Testis (tissue), 3 donors: ENCODE data around the gene PAXX. TPM values are rescaled to one million over a fixed set of nuclear protein-coding genes. Genes with fewer than 3 reads are reported as not detected.

Source experiments
- DNase-seq: peaks from one replicate; pipeline ENCODE4 v3.0.0-alpha.2; 2019
- H3K27ac ChIP-seq, 2 donors: fragments of 200-600 bp; sonication (generic); one replicate each; pipeline ENCODE4 v1.5.1; 2019
- H3K27me3 ChIP-seq: fragments of 200-600 bp; sonication (generic); one replicate; pipeline ENCODE4 v1.5.1; 2019
- H3K36me3 ChIP-seq: fragments of 200-600 bp; sonication (generic); one replicate; pipeline ENCODE4 v1.5.1; 2017; ENCODE audit warnings: low read depth; ENCODE audit errors: missing control alignments
- H3K4me1 ChIP-seq: fragments of 200-600 bp; sonication (generic); one replicate; pipeline ENCODE4 v1.5.1; 2019
- H3K4me3 ChIP-seq, 2 donors: fragments of 200-600 bp; sonication (generic); one replicate each; pipeline ENCODE4 v1.5.1; 2017 to 2019
- H3K9me3 ChIP-seq: fragments of 200-600 bp; sonication (generic); one replicate; pipeline ENCODE4 v1.5.1; 2017
- POLR2A ChIP-seq: fragments of 450-650 bp; IDR thresholded peaks from one replicate; pipeline ENCODE4 v1.6.1; 2017; ENCODE audit warnings: antibody characterized with exemption, mild to moderate bottlenecking, moderate library complexity
- WGBS, 2 donors: methylation state at CpG; one replicate each; pipeline ENCODE4 v1.1.5; 2018; 5-methylcytosine and 5-hydroxymethylcytosine counted together
- intact Hi-C: fragments of 100-400 bp; cut with DNase I; formaldehyde crosslinking; loops from one replicate; pipeline ENCODE4 v1.15.1; 2023; ENCODE audit warnings: low total_unique reads
- polyA plus RNA-seq: library from polyadenylated mRNA; stranded (reverse); fragments of 350-450 nt; fragmentation: Illumina TruSeq; extraction: RNeasy Lipid Tissue Mini Kit (QIAGEN cat#74804); gene quantifications from one replicate; pipeline ENCODE4 v1.2.3, GENCODE V29; 2014; ENCODE audit warnings: low read depth, low replicate concordance; ENCODE audit not compliant: insufficient read depth
- total RNA-seq, 2 donors: library from RNA; depleted of rRNA; stranded (reverse); fragments of >200 nt; gene quantifications; one replicate each; pipeline ENCODE4 v1.2.3, GENCODE V29; 2016
- TF ChIP-seq, protein P1 (sequence below), 3 experiments: fragments of 450-650 bp in 2 of 3; fragments of 200-600 bp in 1 of 3; sonication (generic) in 1 of 3; IDR thresholded peaks; one replicate each; pipeline ENCODE4 v1.5.1; 2016 to 2019; ENCODE audit warnings: antibody characterized with exemption in 3 of 3, mild to moderate bottlenecking in 2 of 3, moderate library complexity in 1 of 3

PAXX gene
- total and polyA plus RNA-seq, 3 donors from 2014 or later, result 25.9 to 56.6 (median 47.8) TPM

DNA sequence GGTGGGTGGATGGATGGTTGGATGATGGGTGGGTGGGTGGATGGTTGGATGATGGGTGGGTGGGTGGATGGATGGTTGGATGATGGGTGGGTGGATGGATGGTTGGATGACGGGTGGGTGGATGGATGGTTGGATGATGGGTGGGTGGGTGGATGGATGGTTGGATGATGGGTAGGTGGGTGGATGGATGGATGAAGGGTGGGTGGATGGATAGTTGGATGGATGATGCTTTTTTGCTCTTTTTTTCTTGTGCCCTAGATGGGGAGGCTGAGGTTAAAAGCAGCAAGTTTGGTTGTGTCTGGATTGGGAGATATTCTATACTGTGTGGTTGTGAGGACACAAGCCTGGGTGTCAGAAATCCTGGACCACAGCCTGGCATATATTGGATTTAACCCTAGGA, 34.8 kb upstream of the PAXX start:
- TF ChIP-seq, protein P1, sequence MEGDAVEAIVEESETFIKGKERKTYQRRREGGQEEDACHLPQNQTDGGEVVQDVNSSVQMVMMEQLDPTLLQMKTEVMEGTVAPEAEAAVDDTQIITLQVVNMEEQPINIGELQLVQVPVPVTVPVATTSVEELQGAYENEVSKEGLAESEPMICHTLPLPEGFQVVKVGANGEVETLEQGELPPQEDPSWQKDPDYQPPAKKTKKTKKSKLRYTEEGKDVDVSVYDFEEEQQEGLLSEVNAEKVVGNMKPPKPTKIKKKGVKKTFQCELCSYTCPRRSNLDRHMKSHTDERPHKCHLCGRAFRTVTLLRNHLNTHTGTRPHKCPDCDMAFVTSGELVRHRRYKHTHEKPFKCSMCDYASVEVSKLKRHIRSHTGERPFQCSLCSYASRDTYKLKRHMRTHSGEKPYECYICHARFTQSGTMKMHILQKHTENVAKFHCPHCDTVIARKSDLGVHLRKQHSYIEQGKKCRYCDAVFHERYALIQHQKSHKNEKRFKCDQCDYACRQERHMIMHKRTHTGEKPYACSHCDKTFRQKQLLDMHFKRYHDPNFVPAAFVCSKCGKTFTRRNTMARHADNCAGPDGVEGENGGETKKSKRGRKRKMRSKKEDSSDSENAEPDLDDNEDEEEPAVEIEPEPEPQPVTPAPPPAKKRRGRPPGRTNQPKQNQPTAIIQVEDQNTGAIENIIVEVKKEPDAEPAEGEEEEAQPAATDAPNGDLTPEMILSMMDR (IDR thresholded peaks at IDR 0.05), result no peak
- no peak for TF ChIP-seq POLR2A
- intact Hi-C loops, result no loop called here
- Histone ChIP-seq H3K9me3 (no peaks in the 10 kb centered on the region), H3K27me3 (no peaks in the 10 kb centered on the region), H3K27ac (no peak overlapping the region), H3K4me3 (no peak overlapping the region), H3K36me3 (no peaks in the 10 kb centered on the region), H3K4me1 (peaks cover 38% of the 10 kb centered on the region)
- 96 to 100% methylated on average over 1 of the region's 1 CpG for WGBS, 2 donors
- DNase-seq, result no peak

DNA sequence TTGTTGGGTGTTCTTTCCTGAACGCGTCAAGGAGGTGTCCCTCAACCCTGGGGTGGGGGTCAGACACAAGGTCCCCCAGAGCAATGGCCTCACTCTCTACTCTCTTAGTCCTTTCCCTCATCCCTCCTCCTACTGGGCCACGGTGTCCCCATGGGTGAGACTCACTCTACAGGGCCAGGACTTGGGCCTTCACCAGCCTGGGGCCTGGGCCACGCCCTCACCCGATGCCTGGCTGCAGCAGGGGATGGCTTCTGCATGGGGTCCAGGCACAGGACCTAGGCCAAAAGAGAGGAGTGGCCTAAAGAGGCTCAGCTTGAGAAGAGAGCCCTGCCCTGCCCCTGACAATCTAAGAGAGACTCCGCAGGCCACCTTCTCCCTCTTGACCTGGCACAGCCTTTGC, 34.3 kb upstream of the PAXX start:
- 93 to 96% methylated on average over 5 to 6 of the region's 6 CpGs for WGBS, 2 donors
- H3K4me3 ChIP-seq, result no peak overlapping the region
- TF ChIP-seq POLR2A, result no peak
- TF ChIP-seq, protein P1 (IDR thresholded peaks at IDR 0.05), result no peak
- intact Hi-C loops, result no loop called here
- DNase-seq, result no peak
- H3K4me1 ChIP-seq, result peaks cover 38% of the 10 kb centered on the region
- H3K9me3 ChIP-seq, result no peaks in the 10 kb centered on the region
- H3K27me3 ChIP-seq, result no peaks in the 10 kb centered on the region
- no peak overlapping the region for H3K27ac ChIP-seq
- H3K36me3 ChIP-seq, result no peaks in the 10 kb centered on the region

DNA sequence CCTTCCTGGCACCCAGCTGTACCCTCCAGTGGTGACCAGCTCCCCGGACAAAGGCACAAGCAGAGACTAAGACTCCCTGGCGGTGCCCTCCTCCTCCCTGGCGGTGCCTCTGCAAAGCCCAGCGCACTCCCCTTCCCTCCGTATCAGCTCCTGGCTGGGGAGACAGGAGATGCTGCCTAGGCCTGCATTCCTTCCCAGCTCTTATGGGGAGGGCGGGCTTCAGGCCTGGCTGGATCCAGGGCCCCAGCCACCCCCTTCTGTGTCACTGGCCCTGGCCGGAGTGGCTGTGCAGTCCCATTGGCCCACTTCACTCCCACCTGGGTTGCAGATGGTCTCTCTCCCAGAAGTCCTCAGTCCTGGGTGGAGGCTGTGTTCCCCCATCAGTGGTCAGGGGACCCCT, 33.7 kb upstream of the PAXX start:
- intact Hi-C loops, result no loop called here
- H3K27ac ChIP-seq, result peak overlapping the region in 1 of 2 donors; percentile 77
- H3K9me3 ChIP-seq, result no peaks in the 10 kb centered on the region
- no peak overlapping the region for H3K4me3 ChIP-seq
- H3K27me3 ChIP-seq, result no peaks in the 10 kb centered on the region
- peaks cover 42% of the 10 kb centered on the region for H3K4me1 ChIP-seq
- DNase-seq, result no peak
- no peak for TF ChIP-seq POLR2A
- TF ChIP-seq, protein P1 (IDR thresholded peaks at IDR 0.05), result no peak
- 86 to 87% methylated on average over 5 to 7 of the region's 7 CpGs for WGBS, 2 donors
- H3K36me3 ChIP-seq, result no peaks in the 10 kb centered on the region

DNA sequence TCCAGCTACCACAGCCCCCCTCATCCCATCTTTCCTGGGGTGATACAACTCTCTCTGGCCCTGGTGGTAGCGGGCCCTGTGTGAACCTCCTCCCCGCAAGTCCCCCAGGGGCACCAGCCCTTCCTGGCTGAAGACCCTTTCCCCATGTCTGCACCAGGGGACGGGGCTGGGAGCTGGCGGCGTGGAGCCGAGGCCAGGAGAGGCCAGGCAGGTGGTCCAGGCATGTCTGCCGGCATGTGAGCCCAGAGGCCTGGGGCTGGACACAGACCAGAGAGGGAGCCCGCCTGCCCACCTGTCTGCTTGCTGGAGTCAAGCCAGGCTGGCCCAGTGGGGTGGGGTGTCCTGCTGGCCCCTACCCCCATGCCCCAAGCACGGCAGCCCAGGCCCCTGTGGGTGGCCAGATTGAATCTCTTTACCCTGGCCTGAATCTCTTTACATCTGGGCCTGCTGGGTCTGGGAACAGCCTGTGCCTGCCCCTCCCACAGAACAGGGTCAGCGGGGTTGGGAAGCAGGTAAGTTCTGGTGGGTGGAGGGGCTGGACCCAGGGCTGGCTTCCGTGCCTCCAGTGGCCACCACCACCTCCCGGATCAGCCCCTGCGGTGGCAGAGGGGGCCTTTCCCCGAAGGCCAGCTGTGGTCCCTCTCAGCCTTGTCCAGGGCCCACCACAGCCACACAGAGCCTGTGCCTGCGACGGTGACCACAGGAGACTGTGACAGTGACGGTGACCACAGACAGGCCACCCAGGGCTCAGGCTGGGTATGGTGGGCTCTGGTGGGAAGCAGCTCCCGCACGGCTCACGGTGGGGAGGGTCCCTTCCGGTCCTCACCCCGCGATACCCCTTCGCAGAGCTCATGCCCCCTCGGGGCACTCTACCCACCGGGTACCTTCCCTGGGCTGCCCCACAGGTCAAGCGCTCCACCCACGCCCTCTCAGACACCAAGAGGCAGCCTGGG, 33.0 kb upstream of the PAXX start:
- Histone ChIP-seq H3K4me1 (peaks cover 49% of the 10 kb centered on the region), H3K27ac (peak overlapping the region; percentile 65 to 77)

More for the DNA sequence above, 33.0 kb upstream of the PAXX start:
- no peak overlapping the region for H3K4me3 ChIP-seq
- TF ChIP-seq, protein P1 (IDR thresholded peaks at IDR 0.05), result no peak
- no peak for TF ChIP-seq POLR2A
- H3K27me3 ChIP-seq, result no peaks in the 10 kb centered on the region
- intact Hi-C loops, result no loop called here
- WGBS, 2 donors, result 78% methylated on average over 27 of the region's 28 CpGs; no CpG with 5 or more reads in 1 of the 2 donors
- H3K36me3 ChIP-seq, result no peaks in the 10 kb centered on the region
- H3K9me3 ChIP-seq, result no peaks in the 10 kb centered on the region
- DNase-seq, result no peak
